PC-9 (cell line): Measurements from ENCODE around the gene SHROOM3.

Experiments used
- CTCF ChIP-seq: fragments of 200-600 bp; sonication (generic); conservative IDR thresholded peaks from 2 replicates; pipeline ENCODE4 v1.6.1; 2017; ENCODE audit warnings: mixed run types, antibody characterized with exemption, mild to moderate bottlenecking, moderate library complexity
- EZH2 ChIP-seq: fragments of 200-600 bp; sonication (generic); IDR thresholded peaks from 2 replicates; pipeline ENCODE4 v1.8.0; 2017; ENCODE audit warnings: antibody characterized with exemption, low read depth

- TF ChIP-seq CTCF (no peak), EZH2 (no peak)
These were observed 309.4 kb downstream of the SHROOM3 start for GRCh38 chr4:76744241-76744921.
